Myocyte (in vitro differentiated cells): ENCODE results near the gene MAP4K4. TPM values are rescaled to one million over a fixed set of nuclear protein-coding genes. Genes with fewer than 3 reads are reported as not detected.

Experiments
- DNase-seq: peaks from one replicate; pipeline ENCODE4 v3.0.0-alpha.2; 2012; ENCODE audit warnings: low read depth
- total RNA-seq: library from RNA; depleted of rRNA; stranded (reverse); fragments of >200 nt; gene quantifications from 2 replicates; pipeline ENCODE4 v1.2.3, GENCODE V29; 2014

MAP4K4 gene
- total RNA-seq, 1 donor from 2014 or later: 207 TPM

GRCh38 chr2:101788995-101789970, 91.8 kb downstream of the MAP4K4 start:
- no peak for DNase-seq

GRCh38 chr2:101790416-101790815, 92.9 kb downstream of the MAP4K4 start:
- DNase-seq: no peak

- DNase-seq: peak; percentile 55
Measured at GRCh38 chr2:101790857-101791256, 93.3 kb downstream of the MAP4K4 start.

- peak; percentile 41 for DNase-seq
Measured at GRCh38 chr2:101792208-101792607, 94.7 kb downstream of the MAP4K4 start.

GRCh38 chr2:101793277-101793969, 95.9 kb downstream of the MAP4K4 start:
- DNase-seq: peak; percentile 56

GRCh38 chr2:101794141-101794540, 96.6 kb downstream of the MAP4K4 start:
- no peak for DNase-seq

- DNase-seq: no peak
Measured at GRCh38 chr2:101795033-101795432, 97.5 kb downstream of the MAP4K4 start.

- no peak for DNase-seq
Measured at GRCh38 chr2:101796825-101797600, 99.5 kb downstream of the MAP4K4 start.

GRCh38 chr2:101801496-101801895, 104.0 kb downstream of the MAP4K4 start:
- no peak for DNase-seq

- no peak for DNase-seq
Measured at GRCh38 chr2:101802329-101802728, 104.8 kb downstream of the MAP4K4 start.

GRCh38 chr2:101803128-101803527, 105.6 kb downstream of the MAP4K4 start:
- DNase-seq: no peak

- DNase-seq: no peak
Measured at GRCh38 chr2:101803945-101804696, 106.6 kb downstream of the MAP4K4 start.

GRCh38 chr2:101805152-101806088, 107.9 kb downstream of the MAP4K4 start:
- DNase-seq: peak; percentile 67

GRCh38 chr2:101806123-101806522, 108.6 kb downstream of the MAP4K4 start:
- DNase-seq: peak; percentile 64

GRCh38 chr2:101806701-101807100, 109.2 kb downstream of the MAP4K4 start:
- no peak for DNase-seq

- DNase-seq: no peak
Measured at GRCh38 chr2:101807242-101807641, 109.7 kb downstream of the MAP4K4 start.

- DNase-seq: no peak
Measured at GRCh38 chr2:101808006-101808562, 110.6 kb downstream of the MAP4K4 start.

GRCh38 chr2:101809698-101810097, 112.2 kb downstream of the MAP4K4 start:
- peak; percentile 57 for DNase-seq
